Osteoblast (primary cell): ENCODE results near the gene ENPP7. TPM values are rescaled to one million over a fixed set of nuclear protein-coding genes. Genes with fewer than 3 reads are reported as not detected.
A peak's percentile ranks its signal among the peaks of the same experiment; 100 is the strongest.
"Not testable (repeated sequence)": the region's sequence is repeated elsewhere in the genome, so short reads cannot be mapped to it uniquely, and the experiment has no call there.

Source experiments
- DNase-seq: peaks from one replicate; pipeline ENCODE4 v3.0.0; 2011; ENCODE audit warnings: low spot score, mixed read lengths; ENCODE audit not compliant: insufficient read length; ENCODE audit errors: missing footprints
- H2AFZ ChIP-seq: 2 replicates; pipeline ENCODE4 v1.6.0; 2011; ENCODE audit warnings: mild to moderate bottlenecking, low read length
- H3K27ac ChIP-seq: 2 replicates; pipeline ENCODE4 v1.5.1; 2011; ENCODE audit warnings: mild to moderate bottlenecking, low read depth, low read length, moderate library complexity
- H3K27me3 ChIP-seq: 2 replicates; pipeline ENCODE4 v1.6.0; 2012; ENCODE audit warnings: mild to moderate bottlenecking, control low read depth, inconsistent platforms, low read length, moderate library complexity; ENCODE audit not compliant: insufficient read depth
- H3K36me3 ChIP-seq: 2 replicates; pipeline ENCODE4 v1.5.1; 2011; ENCODE audit warnings: mild to moderate bottlenecking, low read length, control low read depth, moderate library complexity; ENCODE audit not compliant: insufficient read depth
- H3K4me1 ChIP-seq: 2 replicates; pipeline ENCODE4 v1.5.1; 2011; ENCODE audit warnings: mild to moderate bottlenecking, low read length, control low read depth, moderate library complexity; ENCODE audit not compliant: insufficient read depth
- H3K4me2 ChIP-seq: 2 replicates; pipeline ENCODE4 v1.6.0; 2011; ENCODE audit warnings: mild to moderate bottlenecking, low read length; ENCODE audit not compliant: insufficient read depth
- H3K4me3 ChIP-seq: fragments of 200-600 bp; sonication (generic); 3 replicates; pipeline ENCODE4 v1.5.1; 2012; ENCODE audit warnings: mild to moderate bottlenecking, low read length, inconsistent platforms; ENCODE audit not compliant: insufficient read depth
- H3K79me2 ChIP-seq: 2 replicates; pipeline ENCODE4 v1.6.0; 2012; ENCODE audit warnings: mild to moderate bottlenecking, low read length, control low read depth, inconsistent platforms; ENCODE audit not compliant: insufficient read depth
- H3K9me3 ChIP-seq: 2 replicates; pipeline ENCODE4 v1.5.1; 2011; ENCODE audit warnings: low read depth, low read length, control low read depth
- H4K20me1 ChIP-seq: 2 replicates; pipeline ENCODE4 v1.6.0; 2012; ENCODE audit warnings: mild to moderate bottlenecking, low read length, control low read depth; ENCODE audit not compliant: insufficient read depth
- CTCF ChIP-seq: IDR thresholded peaks from 2 replicates; pipeline ENCODE4 v1.5.1; 2011; ENCODE audit warnings: mild to moderate bottlenecking, low read depth, low read length, moderate library complexity; ENCODE audit errors: extremely low read depth
- total RNA-seq: library from RNA; depleted of rRNA; stranded (reverse); fragments of >200 nt; gene quantifications from 2 replicates; pipeline ENCODE4 v1.2.3, GENCODE V29; 2012

Gene ENPP7
- total RNA-seq, 1 donor = not detected

- peaks cover 4% of the 10 kb centered on the region for H3K4me1 ChIP-seq
- H3K4me3 ChIP-seq = no peak overlapping the region
- no peak overlapping the region for H3K4me2 ChIP-seq
- DNase-seq = peak; percentile 17
- no peak overlapping the region for H2AFZ ChIP-seq
- no peaks in the 10 kb centered on the region for H4K20me1 ChIP-seq
- no peak overlapping the region for H3K27ac ChIP-seq
- H3K9me3 ChIP-seq = no peaks in the 10 kb centered on the region
- no peaks in the 10 kb centered on the region for H3K36me3 ChIP-seq
- H3K79me2 ChIP-seq = no peaks in the 10 kb centered on the region
- TF ChIP-seq CTCF = no peak
- peaks cover 43% of the 10 kb centered on the region for H3K27me3 ChIP-seq
Observed at GRCh38 chr17:79750650-79751545, 20.2 kb downstream of the ENPP7 start.

DNA sequence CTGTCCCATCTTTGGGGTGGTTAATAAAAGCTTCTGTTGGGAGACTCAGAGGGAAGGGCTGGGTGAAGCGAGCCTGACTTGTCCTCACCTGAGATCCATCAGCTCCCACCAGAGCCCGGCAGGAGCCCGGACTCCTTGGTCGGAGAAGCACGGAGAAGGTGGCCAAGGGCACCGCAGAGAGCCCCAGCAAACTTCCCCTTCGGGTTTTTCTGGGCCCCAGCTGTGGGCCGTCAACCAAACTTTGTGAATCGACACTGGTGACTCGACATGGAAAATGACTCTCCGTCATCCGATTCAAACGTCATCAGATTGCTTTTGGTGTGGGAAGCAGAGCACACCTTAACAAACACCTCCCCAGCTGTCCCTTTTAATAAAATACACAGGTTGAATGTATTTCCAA lies 21.4 kb downstream of the ENPP7 start:
- no peaks in the 10 kb centered on the region for H3K36me3 ChIP-seq
- no peaks in the 10 kb centered on the region for H4K20me1 ChIP-seq
- H3K27ac ChIP-seq = no peak overlapping the region
- peak; percentile 67 for DNase-seq
- H3K27me3 ChIP-seq = peaks cover 33% of the 10 kb centered on the region
- H3K4me3 ChIP-seq = no peak overlapping the region
- H3K4me1 ChIP-seq = peaks cover 4% of the 10 kb centered on the region
- H3K79me2 ChIP-seq = no peaks in the 10 kb centered on the region
- H2AFZ ChIP-seq = no peak overlapping the region
- no peak for TF ChIP-seq CTCF
- H3K4me2 ChIP-seq = no peak overlapping the region
- H3K9me3 ChIP-seq = no peaks in the 10 kb centered on the region

- no peak for TF ChIP-seq CTCF
- H3K4me3 ChIP-seq = no peak overlapping the region
- no peaks in the 10 kb centered on the region for H3K79me2 ChIP-seq
- peaks cover 4% of the 10 kb centered on the region for H3K4me1 ChIP-seq
- DNase-seq = peak; percentile 43
- H2AFZ ChIP-seq = no peak overlapping the region
- no peaks in the 10 kb centered on the region for H3K9me3 ChIP-seq
- H3K4me2 ChIP-seq = no peak overlapping the region
- no peaks in the 10 kb centered on the region for H4K20me1 ChIP-seq
- no peaks in the 10 kb centered on the region for H3K36me3 ChIP-seq
- H3K27ac ChIP-seq = no peak overlapping the region
- peaks cover 12% of the 10 kb centered on the region for H3K27me3 ChIP-seq
Observed at GRCh38 chr17:79754370-79754769, 23.6 kb downstream of the ENPP7 start.

- H3K36me3 ChIP-seq, H2AFZ ChIP-seq, H3K4me1 ChIP-seq, H3K9me3 ChIP-seq, H3K79me2 ChIP-seq, H3K4me3 ChIP-seq, H3K27me3 ChIP-seq, H3K4me2 ChIP-seq, H4K20me1 ChIP-seq, H3K27ac ChIP-seq, DNase-seq: not testable (repeated sequence)
Observed at GRCh38 chr17:79754903-79755302, 24.2 kb downstream of the ENPP7 start.
